Mucosa of descending colon (tissue), 3 donors: ENCODE measurements around the gene ZSCAN26. TPM values are rescaled to one million over a fixed set of nuclear protein-coding genes. Genes with fewer than 3 reads are reported as not detected.

Experiments
- ATAC-seq: fragments of 200-7000 bp; cut with Tn5 transposase; one replicate; pipeline ENCODE4 v1.9.1; 2020; ENCODE audit warnings: mild to moderate bottlenecking, moderate library complexity
- DNase-seq, 3 donors: peaks; one replicate each; pipeline ENCODE4 v3.0.0-alpha.2; 2020
- H3K36me3 ChIP-seq: fragments of 200-600 bp; one replicate; pipeline ENCODE4 v1.8.0; 2021; ENCODE audit warnings: low read depth, mild to moderate bottlenecking
- H3K4me1 ChIP-seq: fragments of 200-600 bp; one replicate; pipeline ENCODE4 v1.8.0; 2021; ENCODE audit warnings: low read depth, mild to moderate bottlenecking
- H3K4me3 ChIP-seq: fragments of 200-600 bp; one replicate; pipeline ENCODE4 v1.8.0; 2021; ENCODE audit warnings: mild to moderate bottlenecking
- H3K9me3 ChIP-seq: fragments of 200-600 bp; one replicate; pipeline ENCODE4 v1.8.0; 2021; ENCODE audit warnings: mild to moderate bottlenecking
- CTCF ChIP-seq: fragments of 200-600 bp; IDR thresholded peaks from one replicate; pipeline ENCODE4 v1.8.0; 2022; ENCODE audit warnings: antibody characterized with exemption, mild to moderate bottlenecking
- intact Hi-C, 2 donors: fragments of 100-400 bp; cut with DNase I in 1 of 2; cut with micrococcal nuclease in 1 of 2; formaldehyde crosslinking; loops; one replicate each; pipeline versions ENCODE4 v1.11.0 to v1.11.1; 2022; cut with DNase I, micrococcal nuclease
- total RNA-seq, 3 donors: library from RNA; stranded (reverse); fragmentation: NEBNext Ultra II Directional in 2 of 3; extraction: Animal tissue kit (Norgen Biotek cat#: 25700) in 2 of 3; gene quantifications; one replicate each; pipeline versions ENCODE4 v1.2.1 to v1.2.4, GENCODE V29; 2021 to 2023
- donor health status: DM: no; HTN: no; CAD: no; lungs with moderate emphysema.
- donor health status: DM: no; HTN: no; CAD: no.
- donor health status: DM: no; HTN: yes; CAD: no.

The ZSCAN26 gene
- total RNA-seq, 3 donors from 2014 or later: 8.2 to 17.7 (median 9.2) TPM

- TF ChIP-seq CTCF: no peak
- no peak for ATAC-seq
- intact Hi-C loops: no loop called here
- Histone ChIP-seq H3K4me3 (no peak overlapping the region), H3K9me3 (peaks cover 40% of the 10 kb centered on the region), H3K36me3 (peaks cover 11% of the 10 kb centered on the region), H3K4me1 (no peaks in the 10 kb centered on the region)
- DNase-seq: no peak
These were observed 59.5 kb downstream of the ZSCAN26 start for GRCh38 chr6:28326371-28326948.

Other genes starting within 250 kb of the ZSCAN26 start
- 1 to 10 TPM; 3.9 to 7.1 (median 4.0) TPM for gene ZNF165, start 186.6 kb upstream of the ZSCAN26 start, total RNA-seq
- 1 to 10 TPM; 7.4 to 9.5 (median 8.3) TPM for gene ZSCAN16, start 142.5 kb upstream of the ZSCAN26 start, total RNA-seq
- gene ZKSCAN8, start 125.3 kb upstream of the ZSCAN26 start, total RNA-seq: 10 to 100 TPM; 11.6 to 26.7 (median 16.6) TPM
- 10 to 100 TPM; 14.1 to 15.7 (median 14.9) TPM for gene ZSCAN9, start 41.9 kb upstream of the ZSCAN26 start, total RNA-seq
- gene ZKSCAN4, start 14.9 kb upstream of the ZSCAN26 start, total RNA-seq: 1 to 10 TPM; 4.0 to 6.1 (median 5.5) TPM
- gene NKAPL, start 7.8 kb upstream of the ZSCAN26 start, total RNA-seq: 1 to 10 TPM in 1 of 3 donors, under 1 TPM in 1, not detected in 1; 0.24 to 2.8 TPM
- 1 to 10 TPM in 2 of 3 donors, under 1 TPM in 1; 0.75 to 6.6 (median 1.9) TPM for gene PGBD1, start 14.4 kb downstream of the ZSCAN26 start, total RNA-seq
- 10 to 100 TPM in 1 of 3 donors, 1 to 10 TPM in 2; 6.3 to 20.5 (median 8.7) TPM for gene ZSCAN31, start 69.0 kb downstream of the ZSCAN26 start, total RNA-seq
- gene ZKSCAN3, start 82.8 kb downstream of the ZSCAN26 start, total RNA-seq: 10 to 100 TPM in 1 of 3 donors, 1 to 10 TPM in 2; 5.2 to 12.8 (median 6.1) TPM
- 1 to 10 TPM; 4.3 to 6.9 (median 5.0) TPM for gene ZSCAN12, start 132.6 kb downstream of the ZSCAN26 start, total RNA-seq
- 1 to 10 TPM in 2 of 3 donors, under 1 TPM in 1; 0.89 to 3.0 (median 2.0) TPM for gene ZSCAN23, start 176.3 kb downstream of the ZSCAN26 start, total RNA-seq
- gene GPX6, start 248.7 kb downstream of the ZSCAN26 start, total RNA-seq: not detected